Mesendoderm (in vitro differentiated cells): Measurements from ENCODE around the gene ST6GAL1.

Experiments
- DNase-seq: peaks from one replicate; pipeline ENCODE4 v3.0.0; 2013
- H2AK5ac ChIP-seq: 2 replicates; pipeline ENCODE4 v1.6.1; 2013; ENCODE audit warnings: low read length, inconsistent platforms
- H2BK120ac ChIP-seq: 2 replicates; pipeline ENCODE4 v1.6.1; 2013; ENCODE audit warnings: low read depth, mild to moderate bottlenecking, low read length, moderate library complexity, mixed read lengths
- H2BK15ac ChIP-seq: replicated peaks from 2 replicates; pipeline ENCODE4 v1.6.1; 2013; ENCODE audit warnings: low read depth, mild to moderate bottlenecking, moderate library complexity
- H2BK5ac ChIP-seq: 2 replicates; pipeline ENCODE4 v1.6.1; 2013; ENCODE audit warnings: low read length, inconsistent platforms
- H3K18ac ChIP-seq: 2 replicates; pipeline ENCODE4 v1.6.1; 2013; ENCODE audit warnings: mild to moderate bottlenecking, low read length, mixed read lengths
- H3K23ac ChIP-seq: one replicate; pipeline ENCODE4 v1.6.1; 2013; ENCODE audit warnings: low read length
- H3K27ac ChIP-seq: 2 replicates; pipeline ENCODE4 v1.5.1; 2013; ENCODE audit warnings: low read depth, mild to moderate bottlenecking, inconsistent platforms, low read length, moderate library complexity
- H3K27me3 ChIP-seq: 2 replicates; pipeline ENCODE4 v1.6.1; 2013; ENCODE audit warnings: low read length, control low read depth, mild to moderate bottlenecking, inconsistent platforms; ENCODE audit not compliant: insufficient read depth, poor library complexity
- H3K36me3 ChIP-seq: 2 replicates; pipeline ENCODE4 v1.6.1; 2013; ENCODE audit warnings: low read length, inconsistent platforms; ENCODE audit not compliant: control insufficient read depth, insufficient read depth
- H3K4ac ChIP-seq: one replicate; pipeline ENCODE4 v1.6.1; 2013; ENCODE audit warnings: low read depth, mild to moderate bottlenecking, low read length, moderate library complexity
- H3K4me1 ChIP-seq: 2 replicates; pipeline ENCODE4 v1.6.1; 2013; ENCODE audit warnings: low read depth, low read length, inconsistent platforms; ENCODE audit not compliant: control insufficient read depth
- H3K4me2 ChIP-seq: 2 replicates; pipeline ENCODE4 v1.6.1; 2013; ENCODE audit warnings: low read length
- H3K4me3 ChIP-seq: 2 replicates; pipeline ENCODE4 v1.5.1; 2013; ENCODE audit warnings: mild to moderate bottlenecking, low read length
- H3K56ac ChIP-seq: one replicate; pipeline ENCODE4 v1.6.1; 2013; ENCODE audit warnings: low read length
- H3K79me1 ChIP-seq: 2 replicates; pipeline ENCODE4 v1.6.1; 2013; ENCODE audit warnings: low read length, inconsistent platforms
- H3K79me2 ChIP-seq: 2 replicates; pipeline ENCODE4 v1.6.1; 2013; ENCODE audit warnings: mild to moderate bottlenecking, low read length; ENCODE audit not compliant: control insufficient read depth, insufficient read depth
- H3K9ac ChIP-seq: 2 replicates; pipeline ENCODE4 v1.6.1; 2013; ENCODE audit warnings: low read length, inconsistent platforms
- H4K5ac ChIP-seq: one replicate; pipeline ENCODE4 v1.6.1; 2013; ENCODE audit warnings: low read length
- H4K8ac ChIP-seq: one replicate; pipeline ENCODE4 v1.6.1; 2013; ENCODE audit warnings: low read depth, mild to moderate bottlenecking, control low read depth, low read length, moderate library complexity
- WGBS: extraction: QIAGEN DNeasy Blood & Tissue Kit; methylation state at CpG from one replicate; pipeline ENCODE4 v1.1.7; 2013; ENCODE audit warnings: low lambda C conversion rate, missing lambda C conversion rate; ENCODE audit not compliant: insufficient coverage; ENCODE audit errors: extremely low coverage; 5-methylcytosine and 5-hydroxymethylcytosine counted together

Gene ST6GAL1

GRCh38 chr3:187044206-187044605, 113.9 kb downstream of the ST6GAL1 start:
- no peak overlapping the region for H2BK5ac ChIP-seq
- H2AK5ac ChIP-seq, result no peak overlapping the region
- H3K4ac ChIP-seq, result no peak overlapping the region
- peaks cover 4% of the 10 kb centered on the region for H3K36me3 ChIP-seq
- H2BK120ac ChIP-seq, result no peak overlapping the region
- WGBS, result no CpG with 5 or more reads among the region's 3 CpGs
- no peaks in the 10 kb centered on the region for H3K27me3 ChIP-seq
- peaks cover 2% of the 10 kb centered on the region for H3K79me1 ChIP-seq
- H4K8ac ChIP-seq, result no peak overlapping the region
- no peak overlapping the region for H2BK15ac ChIP-seq
- no peaks in the 10 kb centered on the region for H3K4me1 ChIP-seq
- no peak overlapping the region for H3K9ac ChIP-seq
- H3K56ac ChIP-seq, result no peak overlapping the region
- H3K79me2 ChIP-seq, result peaks cover 3% of the 10 kb centered on the region
- no peak overlapping the region for H3K4me3 ChIP-seq
- H3K4me2 ChIP-seq, result no peak overlapping the region
- no peak overlapping the region for H3K23ac ChIP-seq
- no peak overlapping the region for H4K5ac ChIP-seq
- no peak for DNase-seq
- H3K27ac ChIP-seq, result no peak overlapping the region
- no peak overlapping the region for H3K18ac ChIP-seq

- H2BK5ac ChIP-seq, result no peak overlapping the region
- no peak overlapping the region for H3K4ac ChIP-seq
- peaks cover 3% of the 10 kb centered on the region for H3K79me1 ChIP-seq
- H3K79me2 ChIP-seq, result peaks cover 3% of the 10 kb centered on the region
- no peak overlapping the region for H4K8ac ChIP-seq
- peaks cover 2% of the 10 kb centered on the region for H3K36me3 ChIP-seq
- H3K18ac ChIP-seq, result no peak overlapping the region
- no peak overlapping the region for H2AK5ac ChIP-seq
- no peak overlapping the region for H3K9ac ChIP-seq
- H3K4me1 ChIP-seq, result no peaks in the 10 kb centered on the region
- DNase-seq, result no peak
- H3K27ac ChIP-seq, result no peak overlapping the region
- no peak overlapping the region for H4K5ac ChIP-seq
- no peak overlapping the region for H2BK120ac ChIP-seq
- H3K27me3 ChIP-seq, result no peaks in the 10 kb centered on the region
- no CpG with 5 or more reads among the region's 4 CpGs for WGBS
- H2BK15ac ChIP-seq, result no peak overlapping the region
- H3K4me3 ChIP-seq, result no peak overlapping the region
- no peak overlapping the region for H3K56ac ChIP-seq
- H3K23ac ChIP-seq, result no peak overlapping the region
- H3K4me2 ChIP-seq, result no peak overlapping the region
Observed at GRCh38 chr3:187044867-187045552, 114.7 kb downstream of the ST6GAL1 start.

GRCh38 chr3:187046033-187046432, 115.7 kb downstream of the ST6GAL1 start:
- Histone ChIP-seq H3K18ac (no peak overlapping the region), H4K5ac (no peak overlapping the region), H3K23ac (no peak overlapping the region), H3K36me3 (no peaks in the 10 kb centered on the region), H3K4me1 (no peaks in the 10 kb centered on the region), H3K27me3 (no peaks in the 10 kb centered on the region), H2BK15ac (no peak overlapping the region), H2BK120ac (no peak overlapping the region), H4K8ac (no peak overlapping the region), H3K56ac (no peak overlapping the region), H2AK5ac (no peak overlapping the region), H2BK5ac (no peak overlapping the region), H3K4ac (no peak overlapping the region), H3K4me3 (no peak overlapping the region), H3K9ac (no peak overlapping the region), H3K79me2 (peaks cover 3% of the 10 kb centered on the region), H3K4me2 (no peak overlapping the region), H3K79me1 (peaks cover 2% of the 10 kb centered on the region), H3K27ac (no peak overlapping the region)
- no peak for DNase-seq
- no CpG with 5 or more reads among the region's 2 CpGs for WGBS

GRCh38 chr3:187049462-187050101, 119.3 kb downstream of the ST6GAL1 start:
- WGBS, result no CpG with 5 or more reads among the region's 5 CpGs
- H3K79me2 ChIP-seq, result peaks cover 3% of the 10 kb centered on the region
- H3K4ac ChIP-seq, result no peak overlapping the region
- no peak overlapping the region for H2BK15ac ChIP-seq
- H4K5ac ChIP-seq, result no peak overlapping the region
- no peak overlapping the region for H3K23ac ChIP-seq
- no peak overlapping the region for H3K4me2 ChIP-seq
- H2BK5ac ChIP-seq, result no peak overlapping the region
- no peaks in the 10 kb centered on the region for H3K4me1 ChIP-seq
- H3K79me1 ChIP-seq, result peaks cover 2% of the 10 kb centered on the region
- H3K56ac ChIP-seq, result no peak overlapping the region
- H3K27me3 ChIP-seq, result no peaks in the 10 kb centered on the region
- H4K8ac ChIP-seq, result no peak overlapping the region
- H3K27ac ChIP-seq, result no peak overlapping the region
- H2AK5ac ChIP-seq, result no peak overlapping the region
- H3K36me3 ChIP-seq, result peaks cover 3% of the 10 kb centered on the region
- H3K9ac ChIP-seq, result no peak overlapping the region
- H3K18ac ChIP-seq, result no peak overlapping the region
- no peak for DNase-seq
- H3K4me3 ChIP-seq, result no peak overlapping the region
- no peak overlapping the region for H2BK120ac ChIP-seq

GRCh38 chr3:187051066-187051465, 120.7 kb downstream of the ST6GAL1 start:
- peaks cover 3% of the 10 kb centered on the region for H3K36me3 ChIP-seq
- no peak overlapping the region for H2AK5ac ChIP-seq
- no CpG with 5 or more reads among the region's 5 CpGs for WGBS
- H3K9ac ChIP-seq, result no peak overlapping the region
- no peak overlapping the region for H2BK5ac ChIP-seq
- H3K4me3 ChIP-seq, result no peak overlapping the region
- H3K4ac ChIP-seq, result no peak overlapping the region
- no peak overlapping the region for H2BK120ac ChIP-seq
- no peak overlapping the region for H4K5ac ChIP-seq
- H3K79me1 ChIP-seq, result peaks cover 2% of the 10 kb centered on the region
- H3K56ac ChIP-seq, result no peak overlapping the region
- no peaks in the 10 kb centered on the region for H3K4me1 ChIP-seq
- no peak overlapping the region for H3K18ac ChIP-seq
- no peak overlapping the region for H3K27ac ChIP-seq
- no peak overlapping the region for H3K4me2 ChIP-seq
- DNase-seq, result no peak
- no peaks in the 10 kb centered on the region for H3K27me3 ChIP-seq
- no peak overlapping the region for H2BK15ac ChIP-seq
- no peak overlapping the region for H4K8ac ChIP-seq
- no peak overlapping the region for H3K23ac ChIP-seq
- peaks cover 3% of the 10 kb centered on the region for H3K79me2 ChIP-seq
